K562 treated with DMSO at 1 percent for 4 hours (cell line): ENCODE results near the gene BCL6. TPM values are rescaled to one million over a fixed set of nuclear protein-coding genes. Genes with fewer than 3 reads are reported as not detected.

Experiments
- total RNA-seq: library from RNA; unstranded; fragments of 300-600 nt; gene quantifications from 2 replicates; pipeline ENCODE4 v1.2.3, GENCODE V29; 2022; ENCODE audit not compliant: insufficient read depth

The BCL6 gene
- total RNA-seq: 9.3 and 17.3 TPM in 2 replicates

DNA sequence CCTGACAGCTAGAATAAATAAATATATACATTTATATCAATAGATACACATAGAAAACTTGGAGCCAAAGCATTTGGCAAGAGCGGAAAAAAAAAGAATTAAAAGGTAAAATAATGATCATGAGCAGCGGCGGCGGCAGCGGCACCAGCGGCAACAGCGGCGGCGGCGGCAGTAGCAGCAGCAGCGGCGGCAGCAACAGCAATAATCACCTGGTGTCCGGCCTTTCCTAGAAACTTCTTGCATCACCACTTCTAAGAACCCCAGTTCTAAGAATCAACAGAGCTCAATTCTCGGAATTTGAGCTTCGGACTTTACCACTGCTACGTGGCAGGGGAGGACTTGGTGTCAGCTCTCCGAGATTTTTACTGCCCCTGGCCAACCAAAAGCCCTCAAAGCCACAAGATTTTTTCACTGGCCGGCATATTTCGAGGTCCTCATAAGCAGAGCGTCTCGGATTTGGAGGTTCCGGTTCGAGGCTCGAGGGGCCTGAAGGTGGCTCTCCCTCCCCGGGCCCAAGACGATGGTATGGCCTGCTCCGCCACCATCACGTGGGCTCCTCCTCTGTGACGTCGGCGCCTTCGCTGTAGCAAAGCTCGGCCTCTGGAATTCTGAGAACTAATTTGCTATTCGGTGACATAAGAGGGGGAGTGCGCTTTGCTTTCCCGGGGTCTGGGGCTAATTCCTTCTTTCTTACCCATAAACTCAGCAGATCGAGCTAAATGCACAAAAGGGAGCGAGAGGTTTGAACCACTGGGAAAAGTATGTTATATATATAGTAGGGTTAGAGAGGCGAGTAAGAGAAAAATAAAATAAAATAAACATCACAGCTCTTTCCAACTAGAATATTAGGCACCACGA, at the start of gene BCL6:
Gene BCL6 (minus strand): TSS at position 268 of the 858 bp plus-strand sequence. CDS start 11,775 bp downstream, outside the sequence.

GRCh38 chr3:187702507-187703033, 42.7 kb downstream of the BCL6 start, which contains the start of gene RTP2:
Gene RTP2 (minus strand): TSS chr3:187702557. CDS start chr3:187702128, 429 bp downstream.

Other genes with a start within 250 kb of the BCL6 start
- not detected in 2 replicates for gene SST, start 75.1 kb downstream of the BCL6 start, total RNA-seq
- gene RTP2, start 42.9 kb downstream of the BCL6 start, total RNA-seq: not detected in 2 replicates